Rectal smooth muscle tissue (tissue), 1 donor: Measurements from ENCODE around the gene ZXDC.
A peak's percentile ranks its signal among the peaks of the same experiment; 100 is the strongest.

ENCODE experiments used
- H3K27ac ChIP-seq: one replicate; pipeline ENCODE4 v1.7.0; 2013; ENCODE audit warnings: low read depth, low read length, inconsistent platforms
- H3K27me3 ChIP-seq: one replicate; pipeline ENCODE4 v1.7.0; 2013; ENCODE audit warnings: low read length; ENCODE audit not compliant: control insufficient read depth, insufficient read depth
- H3K36me3 ChIP-seq: one replicate; pipeline ENCODE4 v1.7.0; 2013; ENCODE audit warnings: low read length; ENCODE audit not compliant: control insufficient read depth, insufficient read depth
- H3K4me1 ChIP-seq: one replicate; pipeline ENCODE4 v1.7.0; 2013; ENCODE audit warnings: low read length; ENCODE audit not compliant: control insufficient read depth, insufficient read depth
- H3K4me3 ChIP-seq: one replicate; pipeline ENCODE4 v1.7.0; 2013; ENCODE audit warnings: low read length
- H3K9ac ChIP-seq: one replicate; pipeline ENCODE4 v1.7.0; 2013; ENCODE audit warnings: low read length

The ZXDC gene

GRCh38 chr3:126482503-126483255 lies 7.0 kb upstream of the ZXDC start:
- Histone ChIP-seq H3K27ac (no peak overlapping the region), H3K4me3 (no peak overlapping the region), H3K9ac (no peak overlapping the region), H3K4me1 (no peaks in the 10 kb centered on the region), H3K27me3 (no peaks in the 10 kb centered on the region), H3K36me3 (no peaks in the 10 kb centered on the region)

- Histone ChIP-seq H3K27ac (no peak overlapping the region), H3K9ac (no peak overlapping the region), H3K27me3 (no peaks in the 10 kb centered on the region), H3K4me1 (no peaks in the 10 kb centered on the region), H3K4me3 (no peak overlapping the region), H3K36me3 (no peaks in the 10 kb centered on the region)
Observed at GRCh38 chr3:126481808-126482502, 6.3 kb upstream of the ZXDC start.

- Histone ChIP-seq H3K27me3 (no peaks in the 10 kb centered on the region), H3K4me3 (no peak overlapping the region), H3K27ac (no peak overlapping the region), H3K4me1 (peaks cover 3% of the 10 kb centered on the region), H3K36me3 (no peaks in the 10 kb centered on the region), H3K9ac (no peak overlapping the region)
Observed at GRCh38 chr3:126480861-126481260, 5.2 kb upstream of the ZXDC start.

GRCh38 chr3:126480206-126480605 lies 4.5 kb upstream of the ZXDC start:
- Histone ChIP-seq H3K27me3 (no peaks in the 10 kb centered on the region), H3K27ac (no peak overlapping the region), H3K9ac (no peak overlapping the region), H3K36me3 (no peaks in the 10 kb centered on the region), H3K4me1 (peaks cover 3% of the 10 kb centered on the region), H3K4me3 (no peak overlapping the region)

- Histone ChIP-seq H3K27ac (no peak overlapping the region), H3K36me3 (no peaks in the 10 kb centered on the region), H3K4me3 (no peak overlapping the region), H3K27me3 (no peaks in the 10 kb centered on the region), H3K4me1 (peaks cover 3% of the 10 kb centered on the region), H3K9ac (no peak overlapping the region)
Observed at GRCh38 chr3:126479642-126480041, 4.0 kb upstream of the ZXDC start.

GRCh38 chr3:126478581-126479310 lies 3.1 kb upstream of the ZXDC start:
- Histone ChIP-seq H3K4me3 (no peak overlapping the region), H3K4me1 (peaks cover 8% of the 10 kb centered on the region), H3K27ac (no peak overlapping the region), H3K27me3 (no peaks in the 10 kb centered on the region), H3K9ac (no peak overlapping the region), H3K36me3 (peaks cover under 1% of the 10 kb centered on the region)

- Histone ChIP-seq H3K4me3 (no peak overlapping the region), H3K27ac (no peak overlapping the region), H3K36me3 (peaks cover 3% of the 10 kb centered on the region)
Observed at GRCh38 chr3:126477061-126477380, 1.3 kb upstream of the ZXDC start.

GRCh38 chr3:126476166-126477060 lies 722 bp upstream of the ZXDC start:
- peak overlapping the region; percentile 85 for H3K4me3 ChIP-seq
- H3K27me3 ChIP-seq: no peaks in the 10 kb centered on the region
- peaks cover 4% of the 10 kb centered on the region for H3K36me3 ChIP-seq
- peaks cover 26% of the 10 kb centered on the region for H3K4me1 ChIP-seq
- H3K9ac ChIP-seq: peak overlapping the region; percentile 89
- H3K27ac ChIP-seq: peak overlapping the region; percentile 77

More at GRCh38 chr3:126477061-126477380, 1.3 kb upstream of the ZXDC start:
- Histone ChIP-seq H3K9ac (no peak overlapping the region), H3K4me1 (peaks cover 25% of the 10 kb centered on the region), H3K27me3 (no peaks in the 10 kb centered on the region)

GRCh38 chr3:126474498-126475412 lies 936 bp downstream of the ZXDC start:
- peak overlapping the region; percentile 64 for H3K9ac ChIP-seq
- H3K27ac ChIP-seq: peak overlapping the region; percentile 82
- H3K4me3 ChIP-seq: peak overlapping the region; percentile 76
- H3K27me3 ChIP-seq: no peaks in the 10 kb centered on the region
- H3K4me1 ChIP-seq: peaks cover 26% of the 10 kb centered on the region
- peaks cover 19% of the 10 kb centered on the region for H3K36me3 ChIP-seq

GRCh38 chr3:126473292-126474168 lies 2.2 kb downstream of the ZXDC start:
- Histone ChIP-seq H3K27ac (no peak overlapping the region), H3K9ac (no peak overlapping the region), H3K36me3 (peaks cover 30% of the 10 kb centered on the region), H3K4me3 (peak overlapping the region; percentile 61), H3K27me3 (no peaks in the 10 kb centered on the region), H3K4me1 (peaks cover 26% of the 10 kb centered on the region)
